Peyer's patch (tissue), 4 donors: ENCODE results near the gene STK32B. TPM values are rescaled to one million over a fixed set of nuclear protein-coding genes. Genes with fewer than 3 reads are reported as not detected.

Experiments used
- DNase-seq, 3 donors: peaks; one replicate each; pipeline ENCODE4 v3.0.0-alpha.2; 2017 to 2019
- H3K27ac ChIP-seq, 4 donors: fragments of 200-600 bp; sonication (generic); one replicate each; pipeline ENCODE4 v1.5.1; 2016 to 2019
- H3K27me3 ChIP-seq, 2 donors: fragments of 200-600 bp; sonication (generic); one replicate each; pipeline ENCODE4 v1.5.1; 2019
- H3K36me3 ChIP-seq, 3 donors: fragments of 200-600 bp; sonication (generic); one replicate each; pipeline ENCODE4 v1.5.1; 2016 to 2019
- H3K4me1 ChIP-seq, 4 donors: fragments of 200-600 bp; sonication (generic); one replicate each; pipeline ENCODE4 v1.5.1; 2016 to 2019
- H3K4me3 ChIP-seq, 4 donors: fragments of 200-600 bp; sonication (generic); 1 replicate in 3 of 4; 2 replicates in 1 of 4; pipeline ENCODE4 v1.5.1; 2016 to 2019; ENCODE audit warnings: mild to moderate bottlenecking in 1 of 4
- H3K9me3 ChIP-seq, 4 donors: fragments of 200-600 bp; sonication (generic); one replicate each; pipeline ENCODE4 v1.5.1; 2016 to 2019; ENCODE audit warnings: mild to moderate bottlenecking in 1 of 4
- CTCF ChIP-seq, 6 experiments: fragments of 450-650 bp in 4 of 6; fragments of 200-600 bp in 2 of 6; sonication (generic) in 1 of 6; IDR thresholded peaks; one replicate each; pipeline ENCODE4 v1.5.1; 2017 to 2019; ENCODE audit warnings: antibody characterized with exemption in 6 of 6, mild to moderate bottlenecking in 3 of 6, moderate library complexity in 1 of 6
- POLR2A ChIP-seq, 2 donors: fragments of 450-650 bp; IDR thresholded peaks; one replicate each; pipeline ENCODE4 v1.5.1; 2017; ENCODE audit warnings: antibody characterized with exemption in 2 of 2, mild to moderate bottlenecking in 2 of 2, moderate library complexity in 2 of 2
- total RNA-seq, 4 donors: library from RNA; depleted of rRNA; stranded (reverse); fragments of >200 nt; gene quantifications; one replicate each; pipeline ENCODE4 v1.1.0, GENCODE V29; 2016

The STK32B gene
- total RNA-seq, 4 donors from 2014 or later: 0.35 to 3.3 (median 1.3) TPM

GRCh38 chr4:5503336-5503936, 452.2 kb downstream of the STK32B start:
- no peak for DNase-seq
- H3K4me1 ChIP-seq: no peaks in the 10 kb centered on the region
- TF ChIP-seq POLR2A (IDR thresholded peaks at IDR 0.05) (no peak), CTCF (IDR thresholded peaks at IDR 0.05) (no peak)
- H3K27me3 ChIP-seq: no peaks in the 10 kb centered on the region
- no peak overlapping the region for H3K27ac ChIP-seq
- H3K36me3 ChIP-seq: no peaks in the 10 kb centered on the region
- H3K9me3 ChIP-seq: no peaks in the 10 kb centered on the region
- H3K4me3 ChIP-seq: no peak overlapping the region

GRCh38 chr4:5504486-5504885, 453.2 kb downstream of the STK32B start:
- H3K9me3 ChIP-seq: no peaks in the 10 kb centered on the region
- TF ChIP-seq CTCF (IDR thresholded peaks at IDR 0.05): no peak
- no peak for TF ChIP-seq POLR2A (IDR thresholded peaks at IDR 0.05)

GRCh38 chr4:5510504-5510903, 459.2 kb downstream of the STK32B start:
- Histone ChIP-seq H3K4me1 (no peaks in the 10 kb centered on the region), H3K9me3 (no peaks in the 10 kb centered on the region), H3K27ac (no peak overlapping the region), H3K36me3 (no peaks in the 10 kb centered on the region), H3K27me3 (no peaks in the 10 kb centered on the region), H3K4me3 (no peak overlapping the region)
- TF ChIP-seq CTCF (IDR thresholded peaks at IDR 0.05) (no peak), POLR2A (IDR thresholded peaks at IDR 0.05) (no peak)
- DNase-seq: no peak

More at GRCh38 chr4:5504486-5504885, 453.2 kb downstream of the STK32B start:
- no peaks in the 10 kb centered on the region for H3K27me3 ChIP-seq
- H3K4me3 ChIP-seq: no peak overlapping the region
- H3K36me3 ChIP-seq: no peaks in the 10 kb centered on the region
- no peak overlapping the region for H3K27ac ChIP-seq
- no peaks in the 10 kb centered on the region for H3K4me1 ChIP-seq
- DNase-seq: no peak

- DNase-seq: no peak
- H3K36me3 ChIP-seq: no peaks in the 10 kb centered on the region
- H3K4me3 ChIP-seq: no peak overlapping the region
- no peak for TF ChIP-seq POLR2A (IDR thresholded peaks at IDR 0.05)
- no peak for TF ChIP-seq CTCF (IDR thresholded peaks at IDR 0.05)
- no peak overlapping the region for H3K27ac ChIP-seq
- no peaks in the 10 kb centered on the region for H3K9me3 ChIP-seq
- H3K4me1 ChIP-seq: no peaks in the 10 kb centered on the region
- no peaks in the 10 kb centered on the region for H3K27me3 ChIP-seq
These were observed 460.5 kb downstream of the STK32B start for GRCh38 chr4:5511791-5512190.

- Histone ChIP-seq H3K4me1 (no peaks in the 10 kb centered on the region), H3K9me3 (no peaks in the 10 kb centered on the region), H3K27ac (no peak overlapping the region), H3K27me3 (no peaks in the 10 kb centered on the region), H3K36me3 (no peaks in the 10 kb centered on the region), H3K4me3 (no peak overlapping the region)
- TF ChIP-seq CTCF (IDR thresholded peaks at IDR 0.05) (no peak), POLR2A (IDR thresholded peaks at IDR 0.05) (no peak)
- DNase-seq: no peak
These were observed 464.4 kb downstream of the STK32B start for GRCh38 chr4:5515646-5516045.

GRCh38 chr4:5517372-5517771, 466.1 kb downstream of the STK32B start:
- no peaks in the 10 kb centered on the region for H3K36me3 ChIP-seq
- TF ChIP-seq POLR2A (IDR thresholded peaks at IDR 0.05): no peak
- TF ChIP-seq CTCF (IDR thresholded peaks at IDR 0.05): no peak
- H3K9me3 ChIP-seq: no peaks in the 10 kb centered on the region
- no peak overlapping the region for H3K27ac ChIP-seq
- no peak overlapping the region for H3K4me3 ChIP-seq
- H3K4me1 ChIP-seq: no peaks in the 10 kb centered on the region
- no peaks in the 10 kb centered on the region for H3K27me3 ChIP-seq
- DNase-seq: no peak
